GM21367 (cell line): ENCODE data around the gene CCDC91.
A peak's percentile ranks its signal among the peaks of the same experiment; 100 is the strongest.

Experiments used
- ATAC-seq: cut with Tn5 transposase; IDR thresholded peaks from one replicate; pipeline ENCODE4 v1.9.1; 2021; ENCODE audit not compliant: unreplicated experiment

CCDC91 gene

GRCh38 chr12:28190321-28191050, at the start of gene CCDC91:
CCDC91 (plus strand) TSS chr12:28190456; CDS start chr12:28257216, 66,760 bp downstream.
- peak; percentile 89 for ATAC-seq

DNA sequence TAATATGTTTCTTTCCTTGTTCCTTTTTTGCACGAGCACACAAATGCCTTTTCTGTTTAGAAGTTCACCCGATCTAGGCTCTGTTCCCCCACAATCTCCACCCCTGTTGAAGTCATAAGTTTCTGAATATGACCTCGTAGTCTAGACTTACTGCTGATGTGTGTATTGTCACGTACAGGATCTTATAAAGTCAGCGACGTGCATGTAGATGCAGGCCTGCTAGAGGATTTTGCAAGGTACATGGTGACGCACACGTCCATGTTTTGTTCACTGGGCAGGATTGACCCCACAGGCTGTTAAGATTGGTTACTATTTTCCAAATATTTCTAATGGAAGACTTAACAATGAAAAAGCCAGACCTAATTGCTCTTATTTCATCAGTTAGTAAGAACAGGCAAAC, 46.2 kb upstream of the CCDC91 start:
- no peak for ATAC-seq

GRCh38 chr12:28144532-28144931, 45.7 kb upstream of the CCDC91 start:
- ATAC-seq: no peak

- no peak for ATAC-seq
Observed at GRCh38 chr12:28145216-28145615, 45.0 kb upstream of the CCDC91 start.

DNA sequence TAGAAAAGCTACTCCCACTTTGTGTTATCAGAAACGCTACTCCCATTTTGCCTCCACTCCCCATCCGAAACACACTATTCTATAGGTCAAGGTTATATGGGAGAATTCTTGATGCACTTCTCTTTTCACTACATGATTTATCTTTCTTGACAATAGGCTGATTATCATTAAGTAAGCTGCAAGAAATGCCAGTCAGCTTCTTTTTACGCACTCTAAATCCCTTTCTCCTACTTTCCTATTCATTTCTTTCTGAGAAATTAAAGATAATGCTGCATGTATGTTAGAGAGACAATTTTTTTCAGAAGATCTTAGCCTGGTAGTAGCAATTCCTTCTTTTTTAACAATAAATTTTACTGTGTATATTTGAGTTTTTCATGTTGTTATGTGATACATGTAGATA, 41.0 kb upstream of the CCDC91 start:
- ATAC-seq: no peak

DNA sequence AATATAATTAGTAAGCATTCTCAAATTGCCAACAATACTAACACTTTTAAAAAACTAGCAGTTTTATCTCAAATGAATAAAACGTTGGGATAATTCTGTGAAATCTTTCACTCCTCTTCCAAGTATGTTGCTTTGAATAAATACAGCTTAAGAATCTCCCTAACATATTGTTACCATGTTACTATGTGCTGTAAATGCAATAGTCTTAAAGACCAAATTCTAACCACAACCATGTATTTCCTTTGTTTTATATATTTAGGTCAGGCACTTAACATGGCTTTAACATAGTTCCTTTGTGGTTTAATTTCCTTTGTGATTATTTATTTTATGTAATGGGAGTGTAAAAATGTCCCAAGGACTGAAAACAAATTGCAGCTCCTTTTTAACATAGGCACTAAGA, 33.9 kb upstream of the CCDC91 start:
- no peak for ATAC-seq

GRCh38 chr12:28156804-28157203, 33.5 kb upstream of the CCDC91 start:
- ATAC-seq: no peak

DNA sequence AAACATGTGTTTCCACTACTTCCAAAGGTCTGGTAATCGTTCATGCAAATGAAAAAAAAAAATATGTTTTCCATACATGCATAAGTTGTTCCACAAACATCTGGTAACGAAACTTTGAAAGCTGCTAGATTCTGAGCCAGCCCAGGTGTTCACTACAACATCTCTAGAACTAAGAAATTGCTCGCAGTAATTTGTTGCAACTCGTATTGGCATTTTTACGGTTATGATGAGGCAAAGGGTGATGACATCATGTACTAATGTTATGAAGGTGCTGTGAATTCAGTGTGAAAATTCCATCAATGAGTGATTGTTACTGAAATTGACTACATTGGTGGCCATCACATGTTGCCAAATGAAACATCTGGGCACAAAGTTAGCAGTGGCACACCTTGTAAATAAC, 31.9 kb upstream of the CCDC91 start:
- no peak for ATAC-seq

GRCh38 chr12:28159688-28160087, 30.6 kb upstream of the CCDC91 start:
- no peak for ATAC-seq

GRCh38 chr12:28161697-28162096, 28.6 kb upstream of the CCDC91 start:
- ATAC-seq: no peak

GRCh38 chr12:28162697-28163096, 27.6 kb upstream of the CCDC91 start:
- no peak for ATAC-seq

DNA sequence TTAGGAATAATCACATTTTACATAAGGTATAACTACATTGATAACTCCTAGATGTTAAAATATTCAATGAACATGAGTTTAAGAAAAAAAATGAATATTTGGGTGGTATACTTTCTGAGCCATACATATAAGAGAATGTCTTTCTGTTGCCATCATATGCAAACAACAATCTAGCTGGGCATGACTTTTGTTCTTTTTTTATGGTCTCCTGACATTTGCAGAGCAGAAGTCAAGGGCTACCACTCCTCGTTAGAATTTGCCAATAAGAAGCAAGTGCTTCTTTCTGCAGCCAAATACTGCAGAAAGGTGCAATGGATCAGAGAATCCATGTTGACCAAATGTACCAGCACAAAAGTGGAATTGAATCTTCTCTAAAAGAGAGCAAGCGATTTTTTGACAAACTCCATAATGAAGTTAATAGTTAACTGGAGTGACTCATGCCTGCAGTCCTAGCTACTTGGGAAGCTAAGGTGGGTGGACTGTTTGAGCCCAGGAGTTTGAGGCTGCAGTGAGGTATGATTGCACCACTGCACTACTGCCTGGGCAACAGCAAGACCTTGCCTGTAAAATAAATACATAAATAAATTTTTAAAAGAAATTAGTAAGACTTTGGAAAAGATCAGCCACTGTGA, 25.5 kb upstream of the CCDC91 start:
- ATAC-seq: no peak

DNA sequence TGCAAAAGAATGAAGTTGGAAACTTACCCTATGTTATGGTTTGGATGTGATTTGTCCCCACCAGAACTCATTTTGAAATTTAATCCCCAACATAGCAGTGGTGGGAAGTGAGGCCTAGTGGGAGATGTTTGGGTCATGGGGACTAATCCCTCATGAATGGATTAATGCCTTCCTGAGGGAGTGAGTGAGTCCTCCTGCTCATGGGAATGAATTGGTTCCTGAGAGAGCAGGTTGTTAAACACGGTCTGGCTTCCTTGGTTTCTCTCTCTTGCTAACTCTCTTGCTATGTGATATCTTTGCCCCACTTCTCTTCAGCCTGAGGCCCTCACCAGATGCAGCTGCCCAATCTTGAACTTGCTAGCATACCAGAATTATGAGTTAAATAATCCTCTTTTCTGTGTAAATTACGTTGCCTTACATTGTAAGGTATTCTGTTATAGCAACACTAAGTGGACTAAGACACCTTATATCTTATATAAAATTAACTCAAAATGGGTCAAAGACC, 22.2 kb upstream of the CCDC91 start:
- ATAC-seq: no peak

GRCh38 chr12:28171356-28172060, 18.7 kb upstream of the CCDC91 start:
- ATAC-seq: no peak

GRCh38 chr12:28172434-28173030, 17.7 kb upstream of the CCDC91 start:
- no peak for ATAC-seq

- ATAC-seq: no peak
Observed at GRCh38 chr12:28173440-28173839, 16.8 kb upstream of the CCDC91 start.

DNA sequence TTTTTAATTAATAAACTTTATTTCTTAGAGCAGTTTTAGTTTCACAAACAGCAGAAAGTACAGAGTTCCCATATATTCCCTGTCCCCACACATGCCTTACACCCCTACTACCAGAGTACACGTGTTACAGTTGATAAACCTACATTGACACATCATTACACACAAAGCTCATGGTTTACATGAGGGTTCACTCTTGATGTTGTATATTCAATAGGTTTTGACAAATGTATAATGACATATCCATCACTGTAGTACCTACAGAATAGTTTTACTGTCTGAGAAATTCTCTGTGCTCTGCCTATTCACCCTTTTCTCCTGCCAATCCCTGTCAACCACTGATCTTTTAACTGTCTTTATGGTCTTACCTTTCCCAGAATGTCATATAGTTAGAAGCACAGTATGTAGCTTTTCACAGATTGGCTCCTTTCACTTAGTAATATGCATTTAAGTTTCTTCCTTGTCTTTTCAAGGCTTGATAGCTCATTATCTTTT, 15.1 kb upstream of the CCDC91 start:
- ATAC-seq: no peak

- no peak for ATAC-seq
Observed at GRCh38 chr12:28176295-28176694, 14.0 kb upstream of the CCDC91 start.

DNA sequence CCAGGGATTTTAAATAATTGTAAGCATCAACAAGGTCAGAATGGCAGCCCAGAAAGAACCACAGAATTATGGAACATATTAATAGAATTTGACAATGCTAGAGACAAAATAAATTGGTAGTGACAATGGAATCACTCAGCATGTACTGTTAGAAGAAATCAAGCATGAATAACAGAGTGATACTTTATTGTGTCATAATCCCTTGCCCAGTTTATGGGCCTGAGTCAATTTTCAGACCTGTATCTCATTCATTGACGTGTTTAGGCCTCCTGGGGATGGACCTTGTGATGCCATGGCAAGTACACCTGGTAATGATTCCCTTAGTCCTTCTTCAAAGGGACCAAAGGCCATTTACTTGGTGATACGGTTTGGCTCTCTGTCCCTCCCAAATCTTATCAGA, 12.8 kb upstream of the CCDC91 start:
- no peak for ATAC-seq

- ATAC-seq: no peak
Observed at GRCh38 chr12:28177905-28178304, 12.4 kb upstream of the CCDC91 start.

GRCh38 chr12:28178775-28179174, 11.5 kb upstream of the CCDC91 start:
- ATAC-seq: no peak
